GM12891 (cell line): Measurements from ENCODE around the gene PIP5K1B.

Experiments
- DNase-seq: peaks from one replicate; pipeline ENCODE4 v3.0.0; 2011; ENCODE audit warnings: low spot score; ENCODE audit not compliant: insufficient read length
- FAIRE-seq: peaks from 2 replicates; lab custom pipeline; 2011; peaks lifted over from hg19 to GRCh38; lab: Jason Lieb, UNC
- PAX5 ChIP-seq: IDR thresholded peaks from 2 replicates; pipeline ENCODE4 v1.6.1; 2011; ENCODE audit warnings: low read length, moderate library complexity, mild to moderate bottlenecking; ENCODE audit not compliant: insufficient read depth, severe bottlenecking
- POLR2A ChIP-seq: IDR thresholded peaks from 2 replicates; pipeline ENCODE4 v1.6.1; 2011; ENCODE audit warnings: low read depth, low read length, control low read depth
- POLR2AphosphoS5 ChIP-seq: IDR thresholded peaks from 2 replicates; pipeline ENCODE4 v1.6.1; 2011; ENCODE audit warnings: low read depth, low read length, control low read depth
- POU2F2 ChIP-seq: IDR thresholded peaks from 2 replicates; pipeline ENCODE4 v1.6.1; 2011; ENCODE audit warnings: low read depth, mild to moderate bottlenecking, control low read depth, low read length, moderate library complexity
- SPI1 ChIP-seq: IDR thresholded peaks from 2 replicates; pipeline ENCODE4 v1.6.1; 2011; ENCODE audit warnings: low read depth, low read length, control low read depth
- TAF1 ChIP-seq: IDR thresholded peaks from 2 replicates; pipeline ENCODE4 v1.6.1; 2011; ENCODE audit warnings: low read depth, low read length, control low read depth

PIP5K1B gene

GRCh38 chr9:68852941-68853340, 147.9 kb downstream of the PIP5K1B start:
- no peak for DNase-seq
- no peak for TF ChIP-seq POU2F2
- FAIRE-seq, result no peak

DNA sequence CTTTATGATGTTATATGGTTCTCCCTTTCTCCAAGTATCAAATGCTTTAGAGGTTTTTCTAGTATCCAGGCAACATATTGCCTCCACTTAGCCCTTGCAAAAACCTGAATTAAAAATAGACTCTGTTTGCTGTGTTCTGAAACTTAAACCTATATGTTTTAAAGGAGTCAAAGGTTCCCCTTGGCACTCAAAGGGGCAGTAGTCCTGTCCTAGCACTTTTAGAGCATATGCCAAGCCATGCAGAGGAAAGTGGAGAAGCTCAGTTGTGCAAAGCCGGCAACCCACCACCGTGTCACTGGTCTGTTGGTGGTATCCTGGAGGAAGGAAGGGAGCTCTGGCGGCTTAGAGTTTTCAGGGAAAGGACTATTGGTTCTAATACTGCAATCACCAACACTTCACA, 154.3 kb downstream of the PIP5K1B start:
- DNase-seq, result no peak
- TF ChIP-seq PAX5 (no peak), POLR2AphosphoS5 (no peak), POU2F2 (no peak)
- no peak for FAIRE-seq

DNA sequence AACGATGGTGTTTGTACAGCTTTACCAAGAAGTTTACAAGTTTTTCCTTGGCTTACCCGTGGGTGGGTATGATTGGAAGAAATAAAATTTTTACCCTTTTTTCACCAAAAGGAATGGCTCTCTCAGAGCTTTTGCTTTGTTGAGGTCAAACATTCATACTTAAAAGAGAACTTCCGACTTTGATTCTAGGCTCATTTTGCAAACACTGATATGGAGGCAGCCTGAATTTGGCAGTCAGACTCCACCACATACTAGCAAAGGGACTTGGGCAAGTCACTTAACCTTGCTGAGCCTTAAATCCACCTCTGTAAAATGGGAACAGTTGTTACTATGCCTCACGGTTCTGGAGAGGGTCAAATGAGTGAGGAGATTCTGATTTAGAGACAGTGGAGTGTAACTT, 155.4 kb downstream of the PIP5K1B start:
- FAIRE-seq (no peak), DNase-seq (no peak)
- no peak for TF ChIP-seq POLR2AphosphoS5
- no peak for TF ChIP-seq SPI1
- TF ChIP-seq TAF1, result no peak
- TF ChIP-seq POLR2A, result no peak
- no peak for TF ChIP-seq PAX5
- TF ChIP-seq POU2F2, result no peak

- DNase-seq (no peak), FAIRE-seq (no peak)
- TF ChIP-seq TAF1 (no peak), POLR2A (no peak), POLR2AphosphoS5 (no peak), PAX5 (no peak), SPI1 (no peak), POU2F2 (no peak)
These were observed 156.4 kb downstream of the PIP5K1B start for GRCh38 chr9:68861436-68861835.

- FAIRE-seq, result no peak
- no peak for DNase-seq
- no peak for TF ChIP-seq POLR2A
These were observed 162.0 kb downstream of the PIP5K1B start for GRCh38 chr9:68867066-68867465.

GRCh38 chr9:68869022-68869421, 164.0 kb downstream of the PIP5K1B start:
- no peak for TF ChIP-seq PAX5
- TF ChIP-seq POLR2AphosphoS5, result no peak
- TF ChIP-seq SPI1, result no peak
- DNase-seq (no peak), FAIRE-seq (no peak)

GRCh38 chr9:68870086-68870485, 165.0 kb downstream of the PIP5K1B start:
- no peak for FAIRE-seq

DNA sequence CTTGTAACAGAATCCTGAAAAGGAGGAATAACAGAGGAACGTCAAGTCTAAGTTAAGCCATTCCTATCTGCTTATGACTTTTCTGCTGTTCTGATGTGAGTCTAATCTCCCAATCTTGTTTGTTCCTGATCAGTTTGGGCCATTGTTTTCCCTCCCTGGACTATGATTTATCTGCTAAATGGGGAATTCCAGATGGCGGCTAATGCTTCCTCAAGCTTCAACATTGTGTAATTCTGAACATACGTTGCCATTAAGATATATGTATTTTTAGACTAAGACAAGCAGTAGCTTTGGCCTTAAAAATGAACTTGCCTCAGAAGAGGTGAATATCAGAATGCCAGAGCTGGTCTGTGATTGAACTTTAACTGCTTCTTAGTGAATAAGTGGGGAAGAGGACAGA, 166.2 kb downstream of the PIP5K1B start:
- DNase-seq (no peak), FAIRE-seq (no peak)
- TF ChIP-seq POU2F2 (no peak), TAF1 (no peak), POLR2A (no peak), SPI1 (no peak), POLR2AphosphoS5 (no peak), PAX5 (no peak)

More at GRCh38 chr9:68870086-68870485, 165.0 kb downstream of the PIP5K1B start:
- DNase-seq, result no peak
- no peak for TF ChIP-seq POLR2AphosphoS5
- no peak for TF ChIP-seq TAF1
- TF ChIP-seq PAX5, result no peak
- TF ChIP-seq SPI1, result no peak
- no peak for TF ChIP-seq POLR2A
- no peak for TF ChIP-seq POU2F2

- FAIRE-seq (no peak), DNase-seq (no peak)
- TF ChIP-seq POLR2AphosphoS5 (no peak), POU2F2 (no peak), TAF1 (no peak), PAX5 (no peak), SPI1 (no peak), POLR2A (no peak)
These were observed 167.0 kb downstream of the PIP5K1B start for GRCh38 chr9:68872026-68872501.

GRCh38 chr9:68873179-68873578, 168.1 kb downstream of the PIP5K1B start:
- no peak for TF ChIP-seq POU2F2
- TF ChIP-seq POLR2AphosphoS5, result no peak
- TF ChIP-seq TAF1, result no peak
- no peak for TF ChIP-seq SPI1
- TF ChIP-seq POLR2A, result no peak
- no peak for TF ChIP-seq PAX5
- DNase-seq (no peak), FAIRE-seq (no peak)

GRCh38 chr9:68876273-68876672, 171.2 kb downstream of the PIP5K1B start:
- TF ChIP-seq POLR2AphosphoS5 (no peak), POLR2A (no peak), SPI1 (no peak), PAX5 (no peak), POU2F2 (no peak), TAF1 (no peak)
- DNase-seq (no peak), FAIRE-seq (no peak)
